HG03066 (cell line): Measurements from ENCODE around the gene TBKBP1.
"Not testable (repeated sequence)": the region's sequence is repeated elsewhere in the genome, so short reads cannot be mapped to it uniquely, and the experiment has no call there.

Experiments used
- ATAC-seq: cut with Tn5 transposase; IDR thresholded peaks from one replicate; pipeline ENCODE4 v1.9.1; 2021; ENCODE audit warnings: low read depth; ENCODE audit not compliant: unreplicated experiment

The TBKBP1 gene

GRCh38 chr17:47729476-47729875 is 35.5 kb downstream of the TBKBP1 start:
- no peak for ATAC-seq

- no peak for ATAC-seq
Observed at GRCh38 chr17:47730681-47731080, 36.7 kb downstream of the TBKBP1 start.

DNA sequence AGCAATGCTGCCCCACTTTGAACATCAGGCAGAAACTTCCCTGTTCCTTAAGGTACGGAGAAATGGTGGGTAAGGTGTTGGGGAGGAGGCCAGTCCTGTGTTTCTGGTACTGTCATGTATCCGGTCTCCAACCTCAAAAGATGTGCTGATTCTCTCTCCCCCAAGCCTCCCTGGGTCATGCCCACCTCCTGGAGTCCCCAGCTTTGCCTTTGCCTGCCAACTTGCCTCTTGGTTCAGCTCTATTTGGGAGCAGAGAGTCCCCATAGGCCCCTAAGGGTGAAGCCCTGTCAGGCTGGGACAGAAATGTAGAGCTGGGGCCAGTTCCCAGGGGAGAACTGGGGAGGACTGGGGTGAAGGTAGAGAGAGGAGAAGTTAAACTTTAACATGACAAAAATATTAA is 37.4 kb downstream of the TBKBP1 start:
- no peak for ATAC-seq

DNA sequence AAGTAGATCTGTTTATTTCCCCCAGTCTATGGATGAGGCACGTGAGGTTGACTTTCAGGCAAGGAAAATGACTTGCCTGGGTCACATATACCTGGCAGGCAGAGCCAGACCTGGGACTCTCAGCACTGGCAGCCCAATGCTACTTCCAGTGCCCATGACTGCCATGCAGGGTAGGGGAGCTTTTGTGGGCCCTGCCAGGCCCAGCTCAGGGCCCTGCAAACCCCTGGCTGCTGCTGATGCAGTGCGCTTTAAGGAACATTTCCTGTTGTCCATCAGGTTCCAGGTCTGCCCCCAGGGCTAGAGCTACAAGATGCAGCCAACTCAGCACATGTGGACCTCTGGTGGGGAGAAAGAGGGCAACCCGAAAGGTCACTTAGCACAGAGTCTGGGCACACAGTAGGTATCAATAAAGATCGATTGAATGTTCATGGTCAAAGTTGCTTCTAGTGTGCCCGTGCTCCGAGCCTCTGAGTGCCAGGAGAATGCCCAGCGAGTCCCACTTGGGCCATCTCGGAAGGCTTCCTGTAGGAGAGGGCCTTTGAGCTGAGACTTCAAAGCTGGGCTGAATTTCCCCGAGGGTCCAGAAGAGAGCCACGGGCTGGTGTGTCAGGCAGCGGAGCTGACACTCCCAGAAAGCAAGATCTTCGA is 38.6 kb downstream of the TBKBP1 start:
- ATAC-seq: no peak

GRCh38 chr17:47733047-47733673 is 39.2 kb downstream of the TBKBP1 start, which contains the start of gene TBX21:
TBX21 (plus strand) TSS chr17:47733236; CDS start chr17:47733455, 219 bp downstream.
- peak; percentile 42 for ATAC-seq

- ATAC-seq: no peak
Observed at GRCh38 chr17:47733674-47734410, 39.9 kb downstream of the TBKBP1 start.

DNA sequence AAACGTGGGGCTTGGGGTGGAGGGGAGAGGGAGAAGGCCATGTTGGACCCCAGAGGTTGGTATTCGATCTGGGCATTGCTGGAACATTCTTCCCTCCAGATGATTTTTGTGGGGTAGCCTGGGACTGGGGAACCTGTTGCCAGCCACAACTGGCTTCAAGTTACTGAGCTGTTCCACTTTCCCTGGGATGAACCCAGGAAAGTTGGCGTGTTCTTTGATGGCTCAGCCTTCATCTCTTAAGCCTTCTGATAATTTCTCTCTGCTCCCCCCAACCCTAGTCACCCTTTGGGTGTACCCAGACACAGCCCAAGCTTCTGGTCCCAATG is 41.1 kb downstream of the TBKBP1 start:
- ATAC-seq: no peak

GRCh38 chr17:47735536-47736011 is 41.6 kb downstream of the TBKBP1 start:
- peak; percentile 60 for ATAC-seq

- ATAC-seq: no peak
Observed at GRCh38 chr17:47736501-47737495, 42.8 kb downstream of the TBKBP1 start.

DNA sequence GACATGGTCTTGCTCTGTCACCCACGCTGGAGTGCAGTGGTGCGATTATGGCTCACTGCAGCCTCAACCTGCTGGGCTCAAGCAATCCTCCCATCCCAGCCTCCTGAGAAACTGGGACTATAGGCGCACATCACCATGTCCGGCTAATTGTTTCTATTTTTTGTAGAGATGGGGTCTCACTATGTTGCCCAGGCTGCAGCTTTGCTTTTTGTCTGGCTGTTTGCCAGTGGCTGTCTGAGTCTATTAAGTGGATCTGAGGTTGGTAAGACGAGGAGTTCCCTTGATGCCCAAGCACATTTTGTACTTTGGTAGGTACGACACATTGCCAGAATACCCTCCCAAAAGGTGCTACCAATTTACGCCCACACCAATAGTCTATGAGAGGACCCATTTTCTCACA is 44.2 kb downstream of the TBKBP1 start:
- no peak for ATAC-seq

DNA sequence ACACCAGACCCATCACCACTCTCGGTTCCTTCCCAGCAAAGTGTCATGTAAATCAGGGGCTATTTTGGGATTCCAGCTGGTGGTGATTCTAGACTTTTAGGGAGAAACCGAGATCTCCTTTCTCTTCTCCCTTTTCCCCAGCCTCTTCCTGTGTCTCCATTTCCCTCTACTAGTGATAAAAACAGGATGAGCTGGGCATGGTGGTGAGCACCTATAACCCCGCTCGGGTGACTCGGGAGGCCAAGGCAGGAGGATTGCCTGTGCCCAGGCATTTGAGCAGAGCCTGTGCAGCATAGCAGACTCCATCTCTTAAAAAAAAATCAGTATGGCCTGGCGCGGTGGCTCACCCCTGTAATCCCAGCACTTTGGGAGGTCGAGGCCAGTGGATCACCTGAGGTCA is 45.2 kb downstream of the TBKBP1 start:
- no peak for ATAC-seq

DNA sequence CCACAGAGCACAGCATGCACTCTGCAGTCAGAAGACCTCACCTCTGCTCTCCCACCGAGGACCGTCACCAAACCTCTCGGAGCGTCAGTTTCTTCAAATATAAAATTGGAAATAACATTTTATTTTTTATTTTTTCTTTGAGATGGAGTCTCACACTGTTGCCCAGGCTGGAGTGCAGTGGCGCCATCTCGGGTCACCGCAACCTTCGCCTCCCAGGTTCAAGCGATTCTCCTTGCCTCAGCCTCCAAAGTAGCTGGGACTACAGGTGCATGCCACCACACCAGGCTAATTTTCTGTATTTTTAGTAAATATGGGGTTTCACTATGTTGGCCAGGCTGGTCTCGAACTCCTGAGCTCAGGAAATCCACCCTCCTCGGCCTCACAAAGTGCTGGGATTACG is 46.0 kb downstream of the TBKBP1 start:
- ATAC-seq: not testable (repeated sequence)

- no peak for ATAC-seq
Observed at GRCh38 chr17:47741109-47741792, 47.3 kb downstream of the TBKBP1 start.

- ATAC-seq: no peak
Observed at GRCh38 chr17:47741793-47742145, 47.8 kb downstream of the TBKBP1 start.

- no peak for ATAC-seq
Observed at GRCh38 chr17:47742319-47743181, 48.6 kb downstream of the TBKBP1 start.

DNA sequence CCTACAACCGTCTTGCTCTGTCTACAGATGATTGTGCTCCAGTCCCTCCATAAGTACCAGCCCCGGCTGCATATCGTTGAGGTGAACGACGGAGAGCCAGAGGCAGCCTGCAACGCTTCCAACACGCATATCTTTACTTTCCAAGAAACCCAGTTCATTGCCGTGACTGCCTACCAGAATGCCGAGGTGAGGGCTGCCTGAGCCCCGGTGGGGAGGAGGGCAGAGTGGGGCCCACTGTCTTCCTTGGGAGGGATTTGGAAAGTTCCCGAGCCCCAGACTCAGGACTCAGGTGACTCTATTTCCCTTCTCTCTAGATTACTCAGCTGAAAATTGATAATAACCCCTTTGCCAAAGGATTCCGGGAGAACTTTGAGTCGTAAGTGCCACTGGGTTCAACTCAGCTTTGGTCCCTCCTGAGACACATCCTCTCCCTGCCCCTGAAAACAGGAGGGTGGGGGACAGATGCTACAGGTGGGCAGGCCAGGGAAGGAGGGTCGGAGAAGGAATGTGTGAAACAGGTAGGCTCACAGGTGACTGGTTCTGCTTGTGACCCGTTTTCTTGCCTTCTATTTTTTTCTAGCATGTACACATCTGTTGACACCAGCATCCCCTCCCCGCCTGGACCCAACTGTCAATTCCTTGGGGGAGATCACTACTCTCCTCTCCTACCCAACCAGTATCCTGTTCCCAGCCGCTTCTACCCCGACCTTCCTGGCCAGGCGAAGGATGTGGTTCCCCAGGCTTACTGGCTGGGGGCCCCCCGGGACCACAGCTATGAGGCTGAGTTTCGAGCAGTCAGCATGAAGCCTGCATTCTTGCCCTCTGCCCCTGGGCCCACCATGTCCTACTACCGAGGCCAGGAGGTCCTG is 50.4 kb downstream of the TBKBP1 start:
- no peak for ATAC-seq

DNA sequence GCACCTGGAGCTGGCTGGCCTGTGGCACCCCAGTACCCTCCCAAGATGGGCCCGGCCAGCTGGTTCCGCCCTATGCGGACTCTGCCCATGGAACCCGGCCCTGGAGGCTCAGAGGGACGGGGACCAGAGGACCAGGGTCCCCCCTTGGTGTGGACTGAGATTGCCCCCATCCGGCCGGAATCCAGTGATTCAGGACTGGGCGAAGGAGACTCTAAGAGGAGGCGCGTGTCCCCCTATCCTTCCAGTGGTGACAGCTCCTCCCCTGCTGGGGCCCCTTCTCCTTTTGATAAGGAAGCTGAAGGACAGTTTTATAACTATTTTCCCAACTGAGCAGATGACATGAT is 51.0 kb downstream of the TBKBP1 start:
- ATAC-seq: no peak

DNA sequence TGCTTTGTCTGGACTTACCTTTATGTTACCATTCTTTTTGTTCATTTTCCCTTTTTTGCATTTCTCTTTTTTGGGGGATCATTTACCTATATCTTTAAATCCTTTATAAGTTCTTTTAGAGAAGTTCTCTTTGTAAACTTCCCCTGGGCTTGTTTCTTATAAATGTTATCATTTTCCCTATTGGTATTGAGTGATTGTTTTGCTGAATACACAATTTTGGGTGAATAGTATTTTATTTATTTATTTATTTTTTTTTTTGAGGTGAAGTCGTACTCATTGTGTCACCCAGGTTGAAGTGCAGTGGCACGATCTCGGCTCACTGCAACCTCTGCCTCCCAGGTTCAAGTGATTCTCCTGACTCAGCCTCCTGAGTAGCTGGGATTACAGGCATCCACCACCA is 57.5 kb downstream of the TBKBP1 start:
- no peak for ATAC-seq
